SKM-1 (cell line): ENCODE results near the gene TGFBR2.

Experiments used
- DNase-seq: peaks from one replicate; lab custom pipeline; 2025; ENCODE audit not compliant: unreplicated experiment; lab: John Stamatoyannopoulos, UW

Gene TGFBR2

DNA sequence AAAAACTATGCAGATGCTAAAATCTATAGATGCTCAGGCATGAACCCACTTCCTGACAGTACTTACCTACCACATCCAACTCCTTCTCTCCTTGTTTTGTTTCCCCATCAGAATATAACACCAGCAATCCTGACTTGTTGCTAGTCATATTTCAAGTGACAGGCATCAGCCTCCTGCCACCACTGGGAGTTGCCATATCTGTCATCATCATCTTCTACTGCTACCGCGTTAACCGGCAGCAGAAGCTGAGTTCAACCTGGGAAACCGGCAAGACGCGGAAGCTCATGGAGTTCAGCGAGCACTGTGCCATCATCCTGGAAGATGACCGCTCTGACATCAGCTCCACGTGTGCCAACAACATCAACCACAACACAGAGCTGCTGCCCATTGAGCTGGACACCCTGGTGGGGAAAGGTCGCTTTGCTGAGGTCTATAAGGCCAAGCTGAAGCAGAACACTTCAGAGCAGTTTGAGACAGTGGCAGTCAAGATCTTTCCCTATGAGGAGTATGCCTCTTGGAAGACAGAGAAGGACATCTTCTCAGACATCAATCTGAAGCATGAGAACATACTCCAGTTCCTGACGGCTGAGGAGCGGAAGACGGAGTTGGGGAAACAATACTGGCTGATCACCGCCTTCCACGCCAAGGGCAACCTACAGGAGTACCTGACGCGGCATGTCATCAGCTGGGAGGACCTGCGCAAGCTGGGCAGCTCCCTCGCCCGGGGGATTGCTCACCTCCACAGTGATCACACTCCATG lies 65.3 kb downstream of the TGFBR2 start:
- DNase-seq = no peak

DNA sequence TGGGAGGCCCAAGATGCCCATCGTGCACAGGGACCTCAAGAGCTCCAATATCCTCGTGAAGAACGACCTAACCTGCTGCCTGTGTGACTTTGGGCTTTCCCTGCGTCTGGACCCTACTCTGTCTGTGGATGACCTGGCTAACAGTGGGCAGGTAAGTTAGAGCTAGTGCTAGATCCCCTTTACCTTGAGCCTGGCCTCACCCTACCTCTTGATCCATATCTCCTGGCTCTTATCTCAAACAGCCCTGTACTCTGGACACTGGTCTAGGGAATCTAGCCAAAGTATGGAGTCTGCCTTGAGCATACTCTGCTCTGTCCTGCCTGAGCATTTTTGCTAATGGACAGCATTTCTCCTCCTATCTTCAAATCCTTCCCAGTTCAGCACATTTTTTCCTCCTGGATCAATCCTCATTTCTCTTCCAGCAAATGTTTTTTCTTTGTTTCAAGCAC lies 65.9 kb downstream of the TGFBR2 start:
- DNase-seq = no peak

DNA sequence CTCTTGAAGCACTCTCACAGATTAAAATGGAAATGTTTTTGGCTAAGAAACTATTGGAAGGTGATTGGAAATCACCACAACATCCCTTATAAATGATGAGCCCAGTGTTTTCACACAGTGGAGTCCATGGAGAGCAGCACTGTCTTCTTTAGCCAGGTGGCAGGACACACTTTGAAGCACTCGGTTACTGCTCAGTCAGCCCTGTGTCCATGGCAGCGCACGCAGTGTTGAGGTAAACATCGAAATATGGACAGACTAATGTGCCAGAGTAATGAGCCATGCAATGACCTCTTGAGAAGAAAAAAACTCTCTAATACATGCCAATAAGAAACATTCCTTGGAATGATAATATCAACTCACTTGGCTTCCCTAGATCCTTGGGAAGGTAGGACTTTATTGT lies 66.6 kb downstream of the TGFBR2 start:
- no peak for DNase-seq

DNA sequence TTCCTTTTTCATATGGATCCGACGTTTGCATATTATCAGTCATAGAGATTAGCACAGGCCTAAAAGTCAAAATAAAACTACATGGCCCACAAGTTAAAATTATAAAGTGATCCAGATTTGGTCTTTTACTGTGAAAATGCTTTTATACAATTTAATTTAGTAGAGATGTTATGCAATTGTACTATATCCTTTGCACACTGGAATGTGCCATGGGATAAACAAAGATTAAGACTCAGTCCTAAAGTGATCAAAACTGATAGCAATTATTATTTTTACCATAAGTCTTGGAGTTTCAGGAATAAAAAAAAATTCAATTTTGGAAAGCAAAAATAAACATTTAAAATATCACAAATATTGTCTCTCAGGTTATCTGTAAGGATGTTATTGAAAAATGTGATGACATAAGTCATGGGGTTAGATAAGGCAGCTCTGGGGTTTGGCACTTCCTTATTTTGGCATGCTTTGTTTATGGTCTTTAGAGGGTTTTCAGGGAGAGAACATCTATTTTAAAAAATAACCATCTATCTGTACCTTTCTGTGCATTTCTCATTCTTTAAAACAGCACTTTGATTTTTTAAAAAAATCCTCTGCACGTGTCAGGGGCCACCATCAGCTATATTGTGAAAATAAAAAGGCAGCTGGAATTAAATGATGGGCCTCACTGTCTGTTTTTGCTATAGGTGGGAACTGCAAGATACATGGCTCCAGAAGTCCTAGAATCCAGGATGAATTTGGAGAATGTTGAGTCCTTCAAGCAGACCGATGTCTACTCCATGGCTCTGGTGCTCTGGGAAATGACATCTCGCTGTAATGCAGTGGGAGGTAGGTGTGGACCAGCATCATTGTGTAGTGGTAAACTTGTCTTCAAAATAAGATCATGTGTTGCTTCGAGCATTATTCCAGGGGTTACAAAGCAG lies 67.3 kb downstream of the TGFBR2 start:
- no peak for DNase-seq

DNA sequence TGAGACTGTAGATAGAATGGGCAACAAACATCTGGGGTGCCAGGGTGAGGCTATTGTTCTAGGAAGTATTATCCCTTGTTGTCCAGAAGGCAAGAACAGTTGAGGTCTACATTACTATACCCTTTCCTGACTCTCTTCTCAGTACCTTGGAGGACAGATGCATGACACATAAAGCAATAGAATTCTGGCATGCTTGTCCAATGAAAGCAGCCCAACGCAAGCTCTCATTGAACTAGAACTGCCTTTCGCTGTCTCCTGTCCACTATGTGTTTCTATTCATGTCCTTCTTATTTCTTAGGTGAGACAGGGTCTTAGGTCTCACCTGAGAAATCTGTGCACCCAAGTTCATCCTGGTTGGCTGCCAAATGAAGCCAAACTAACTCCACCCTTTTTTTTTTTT lies 68.6 kb downstream of the TGFBR2 start:
- DNase-seq = no peak

DNA sequence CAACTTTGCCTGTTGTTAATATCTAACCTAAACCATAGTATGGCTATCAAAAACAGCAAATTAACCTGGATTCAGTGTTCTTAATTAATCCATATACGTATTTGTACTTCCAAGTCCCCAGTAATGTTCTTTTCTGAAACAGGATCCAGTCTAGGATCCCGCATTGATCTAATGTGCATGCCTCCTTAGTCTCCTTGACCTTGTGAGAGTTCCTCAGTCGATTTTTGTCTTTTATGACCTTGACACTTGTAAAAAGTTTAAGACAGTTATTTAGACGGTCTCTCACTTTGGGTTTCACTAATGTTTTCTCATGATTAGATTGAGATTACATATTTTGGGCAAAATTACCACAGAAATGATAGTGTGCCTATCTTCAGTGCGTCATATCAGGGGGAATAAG lies 69.4 kb downstream of the TGFBR2 start:
- DNase-seq = no peak

DNA sequence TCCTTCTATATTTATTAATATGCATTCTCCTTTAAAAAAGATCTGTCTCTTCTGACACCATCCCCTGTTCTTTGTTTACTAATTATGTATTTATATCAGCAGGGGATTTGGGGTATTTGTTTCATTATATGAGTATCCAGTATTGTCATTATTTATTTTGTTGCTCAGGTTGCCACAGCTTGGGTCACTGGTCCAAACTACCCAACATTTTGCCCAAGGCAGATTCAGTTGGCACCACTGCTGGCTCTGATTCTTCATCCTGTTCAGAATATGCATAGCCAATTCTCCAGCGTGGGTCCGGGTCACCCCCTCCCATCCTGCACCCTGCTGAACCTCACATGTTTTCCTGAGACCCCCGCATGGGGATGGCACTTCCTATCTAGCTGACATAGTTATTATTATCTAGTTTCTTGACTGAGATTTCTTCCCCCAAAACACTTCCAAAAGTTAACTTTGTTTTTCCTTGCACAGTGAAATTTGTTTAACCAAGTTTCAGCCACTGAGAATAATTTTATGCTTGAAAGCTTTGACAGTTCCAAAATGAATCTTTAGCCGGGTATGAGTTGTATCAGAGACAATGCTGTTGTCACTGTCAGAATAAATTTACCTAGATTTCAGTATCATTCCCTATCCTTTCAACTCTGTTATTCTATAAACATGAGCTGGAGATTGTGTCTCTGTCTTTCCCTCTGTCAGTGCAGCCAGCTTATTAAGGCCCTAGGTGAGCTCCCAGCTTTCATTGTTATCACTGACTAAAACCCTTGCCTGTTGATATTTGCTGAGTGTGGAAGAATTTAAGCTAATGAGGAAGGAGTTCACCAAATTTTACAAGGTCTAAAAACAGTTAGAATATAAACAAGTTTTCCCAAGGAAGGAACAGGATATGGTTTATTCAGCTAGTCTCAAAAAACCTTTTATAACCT lies 70.3 kb downstream of the TGFBR2 start:
- no peak for DNase-seq

DNA sequence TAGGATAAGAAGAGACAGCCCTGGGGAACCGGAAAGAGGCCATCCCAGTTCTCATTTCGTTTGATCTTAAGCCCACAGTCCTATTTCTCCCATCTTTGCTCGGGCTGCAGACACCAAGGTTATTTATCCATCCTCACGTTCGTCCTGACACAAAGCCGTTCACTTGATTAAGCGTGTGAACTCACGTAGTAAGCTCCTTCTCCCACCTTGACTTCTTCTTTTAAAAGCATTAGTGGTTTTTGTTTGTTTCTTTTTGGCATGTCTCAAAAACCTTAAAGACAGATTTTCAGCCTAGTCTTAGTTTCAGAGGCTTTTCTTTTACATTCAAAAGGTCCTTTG lies 70.9 kb downstream of the TGFBR2 start:
- DNase-seq = no peak

DNA sequence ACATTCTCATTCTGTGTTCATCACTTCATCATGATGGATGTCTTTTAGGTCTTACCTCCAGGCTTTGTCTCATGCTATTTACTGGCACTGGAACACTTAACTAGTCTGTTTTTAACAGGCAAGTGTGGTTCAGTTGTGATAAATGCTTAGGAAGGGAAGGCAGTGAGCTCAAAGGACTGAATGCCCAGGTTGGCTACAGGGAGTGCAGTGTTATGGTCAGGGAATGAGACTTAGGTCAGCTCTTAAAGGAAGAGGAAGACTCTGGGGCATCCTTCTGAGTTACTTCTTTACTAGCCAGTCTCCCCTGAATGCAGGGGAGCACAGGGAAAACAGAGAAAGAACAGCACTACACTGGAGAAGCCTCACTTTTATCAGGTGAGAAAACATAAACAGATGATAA lies 72.6 kb downstream of the TGFBR2 start:
- DNase-seq = no peak

DNA sequence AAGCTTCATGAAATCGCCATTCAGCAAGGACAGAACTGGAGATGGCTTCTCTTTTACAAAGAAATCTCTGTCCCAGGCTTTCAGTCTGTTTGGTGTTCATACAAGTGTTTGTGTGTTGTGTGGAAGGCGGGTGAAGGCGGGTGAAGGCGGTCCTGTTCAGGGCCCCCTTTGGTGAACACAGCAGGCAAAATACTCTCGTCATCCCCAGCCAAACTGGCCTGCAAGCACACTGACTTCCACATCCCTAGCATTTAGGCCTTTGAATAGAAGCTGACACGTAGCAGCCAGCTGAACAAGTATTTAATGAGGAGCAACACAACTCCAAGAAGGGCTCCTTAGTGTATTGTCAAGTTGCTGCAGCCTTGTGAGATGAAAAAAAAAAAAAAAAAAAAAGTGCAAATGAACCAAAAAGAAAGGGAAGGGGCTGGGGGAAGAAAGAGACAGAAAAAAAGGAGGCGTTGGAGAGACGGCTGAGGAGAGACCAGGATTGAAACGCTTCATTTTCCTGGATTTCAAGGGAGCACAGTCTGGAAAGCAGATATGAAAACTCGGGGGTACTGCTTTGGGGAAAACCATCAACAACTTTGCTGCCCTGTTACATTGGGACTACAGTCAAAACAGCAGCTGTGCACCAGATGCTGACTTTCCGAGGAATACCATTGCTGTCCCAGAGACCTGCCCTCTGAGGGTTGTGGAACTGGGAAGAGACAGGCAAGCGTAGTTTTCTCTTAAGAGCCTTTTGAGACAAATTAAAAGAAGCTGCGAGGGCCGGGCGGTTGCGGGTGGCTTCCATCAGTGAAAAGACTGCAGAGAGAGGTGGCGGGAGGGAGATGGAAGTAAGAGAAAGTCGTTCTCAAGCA lies 74.6 kb downstream of the TGFBR2 start:
- no peak for DNase-seq

DNA sequence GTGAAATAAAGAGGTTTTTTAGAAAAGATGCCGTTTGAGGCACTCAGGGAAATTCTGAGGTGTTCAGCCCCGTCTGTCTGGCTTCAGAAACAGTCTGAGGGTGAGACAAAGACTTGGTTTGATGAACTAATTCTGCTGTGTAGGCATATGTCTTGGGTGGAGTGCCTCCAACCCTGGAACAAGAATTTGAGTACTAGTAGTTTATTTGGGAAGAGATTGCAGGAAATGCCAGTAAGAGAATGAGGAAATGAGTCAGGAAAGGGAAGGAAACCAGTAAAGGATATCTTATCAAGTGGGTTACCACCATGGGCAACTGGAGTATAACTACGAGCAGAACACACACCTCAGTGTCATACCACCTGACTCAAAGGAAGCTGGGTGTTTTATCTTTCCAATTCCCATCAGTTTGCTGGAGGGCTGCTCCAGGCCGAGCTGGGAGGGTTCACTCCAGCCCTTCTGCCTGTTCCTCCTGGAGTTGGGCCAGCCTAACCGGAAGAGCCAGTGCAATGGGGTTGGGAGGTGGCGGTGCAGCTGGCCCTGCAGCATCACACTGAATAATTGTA lies 75.3 kb downstream of the TGFBR2 start:
- no peak for DNase-seq

DNA sequence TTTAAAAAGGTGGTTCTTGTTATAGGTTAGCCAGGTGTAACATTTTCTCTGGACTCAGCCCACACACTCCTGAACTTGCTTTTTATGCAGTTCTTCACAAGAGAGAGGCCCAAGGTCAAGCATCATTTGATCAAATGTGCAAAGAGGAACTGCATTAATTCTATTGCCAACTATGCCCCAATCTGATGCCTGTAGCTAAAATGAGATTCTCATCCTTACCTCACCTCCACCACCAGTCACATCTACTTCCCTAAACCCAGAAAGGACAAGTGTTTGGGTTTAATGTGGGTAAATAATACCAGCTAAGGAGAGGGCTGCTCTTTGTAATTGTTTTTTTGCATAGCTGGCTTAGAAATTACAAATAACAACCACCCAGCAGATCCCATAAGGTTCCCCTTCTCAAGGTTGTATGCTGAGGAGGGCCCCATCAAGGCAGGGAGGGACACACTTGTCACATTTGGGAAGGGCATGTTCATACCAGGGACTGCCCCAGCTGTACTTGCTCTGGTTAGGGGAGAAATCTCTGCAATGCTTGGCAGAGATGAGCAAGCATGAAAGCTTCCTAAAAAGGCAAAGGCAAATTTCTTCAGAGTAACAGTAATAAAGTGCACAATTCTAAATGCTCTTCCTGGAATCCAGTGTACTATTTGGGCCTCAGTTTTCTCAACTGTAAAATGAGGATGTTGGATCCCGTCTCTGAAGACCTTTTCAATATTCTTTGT lies 76.2 kb downstream of the TGFBR2 start:
- DNase-seq = no peak

DNA sequence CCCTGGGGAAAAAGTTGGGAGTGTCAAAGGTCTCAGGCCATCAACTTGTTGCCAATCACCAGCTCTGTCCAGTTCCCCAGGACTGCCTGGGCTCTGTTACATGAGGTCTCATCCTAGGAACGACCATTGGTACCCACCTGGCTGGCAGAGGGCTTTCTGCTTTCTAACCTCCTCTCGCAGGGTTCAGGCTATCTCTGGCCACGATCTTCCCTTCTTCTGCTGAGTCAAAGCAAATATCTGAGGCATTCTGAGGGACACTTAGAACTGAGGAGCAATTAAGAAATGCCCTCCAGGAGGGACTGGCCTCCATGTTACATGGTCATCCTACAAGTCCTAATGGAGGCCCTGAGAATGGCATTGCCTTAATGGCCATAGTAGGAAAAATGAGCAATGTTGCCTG lies 77.4 kb downstream of the TGFBR2 start:
- no peak for DNase-seq

DNA sequence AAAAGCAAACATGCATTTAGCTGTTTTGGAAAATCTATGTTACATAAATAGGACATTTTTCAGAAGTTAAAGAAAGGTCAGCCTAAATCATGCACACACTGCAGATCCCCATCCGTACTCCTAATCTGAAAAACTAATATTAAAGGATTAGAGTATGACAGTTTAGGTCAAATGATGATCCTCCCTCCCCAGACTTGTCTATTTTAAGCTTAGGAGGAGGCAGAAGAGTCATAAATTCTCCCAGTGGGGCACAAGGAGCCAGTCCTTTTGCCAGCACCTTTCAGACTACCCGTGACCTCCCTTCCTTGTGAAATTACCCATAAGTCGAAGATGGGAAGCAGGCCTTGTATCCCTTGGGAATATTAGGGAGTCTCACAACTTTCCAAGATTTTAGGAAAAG lies 78.0 kb downstream of the TGFBR2 start:
- no peak for DNase-seq

DNA sequence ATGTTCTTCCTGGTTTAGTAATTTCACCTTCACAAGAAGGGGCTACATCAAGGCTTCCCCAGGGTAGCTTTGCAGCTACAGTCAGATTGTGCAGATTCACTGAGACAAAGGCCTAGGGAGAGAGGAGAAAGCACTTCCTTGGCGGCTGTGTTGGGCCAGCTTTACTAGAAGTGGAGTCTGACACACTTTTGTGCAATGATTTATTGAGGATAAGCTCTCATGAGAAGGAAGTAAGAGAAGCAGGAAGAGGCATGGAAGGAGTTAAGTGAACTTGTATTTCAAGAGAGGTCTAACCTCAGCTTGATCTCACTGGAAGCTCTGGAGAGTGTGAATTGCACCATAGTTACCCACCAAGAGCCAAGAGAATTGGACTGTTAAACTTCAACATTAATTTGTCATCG lies 78.9 kb downstream of the TGFBR2 start:
- no peak for DNase-seq

DNA sequence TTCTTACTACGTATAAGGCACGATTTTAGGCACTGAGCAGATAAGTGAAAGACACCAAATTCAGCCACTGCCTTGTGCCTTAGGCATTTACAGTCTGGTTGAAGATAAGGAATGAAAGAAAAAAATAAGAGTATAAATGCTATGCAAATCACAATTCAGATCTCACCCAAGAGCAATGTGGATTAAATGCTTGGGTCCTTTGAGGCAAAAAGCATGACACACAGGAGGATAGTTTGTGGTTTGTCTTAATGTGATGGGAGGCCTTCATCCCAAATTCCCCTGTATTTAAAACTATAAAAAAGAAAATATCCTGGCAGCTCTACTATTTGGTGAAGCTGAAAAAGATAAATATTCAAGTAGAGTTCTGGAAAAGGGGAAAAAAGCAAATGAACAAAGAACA lies 79.8 kb downstream of the TGFBR2 start:
- DNase-seq = no peak

DNA sequence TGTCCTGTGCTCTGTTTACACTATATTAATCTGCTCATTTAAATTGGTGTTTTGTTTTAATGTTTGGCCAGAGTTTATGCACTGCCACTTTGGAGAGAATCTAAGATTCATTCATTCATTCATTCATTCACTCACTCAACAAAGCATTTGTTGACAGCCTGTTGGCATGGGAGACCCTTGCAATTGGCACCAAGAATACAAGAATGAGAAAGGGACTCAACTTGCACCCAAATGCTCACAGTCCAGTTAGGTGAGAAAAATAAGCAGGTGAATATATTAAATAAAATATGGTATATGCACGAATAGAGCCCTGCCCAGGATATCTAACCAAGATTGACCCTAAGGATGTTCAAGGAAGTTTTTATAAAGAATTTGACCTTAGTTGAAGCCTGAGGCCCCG lies 80.4 kb downstream of the TGFBR2 start:
- no peak for DNase-seq

DNA sequence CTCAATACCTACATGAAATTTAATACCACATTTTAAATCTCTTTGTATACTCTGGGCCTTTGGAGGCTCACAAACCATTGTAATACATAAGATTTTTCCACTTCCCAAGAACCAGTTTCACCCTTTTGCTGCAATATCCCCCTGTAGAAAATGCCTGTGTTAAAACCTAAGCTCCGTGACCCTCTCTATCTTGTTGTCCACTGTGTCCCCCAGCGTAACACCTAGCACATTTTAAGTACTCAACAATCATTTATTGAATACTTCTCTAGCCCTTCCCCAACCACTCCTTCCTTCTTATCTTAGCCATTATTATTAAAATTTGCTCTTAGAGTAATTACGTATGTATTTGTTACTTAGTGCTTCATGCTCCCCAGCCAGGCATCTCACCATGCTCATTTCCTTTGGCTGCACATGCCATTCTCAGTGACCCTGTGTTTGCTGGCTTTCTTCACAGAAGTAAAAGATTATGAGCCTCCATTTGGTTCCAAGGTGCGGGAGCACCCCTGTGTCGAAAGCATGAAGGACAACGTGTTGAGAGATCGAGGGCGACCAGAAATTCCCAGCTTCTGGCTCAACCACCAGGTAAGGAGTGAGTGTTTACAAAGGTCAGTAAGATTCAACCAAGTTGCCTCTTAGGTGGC lies 81.6 kb downstream of the TGFBR2 start:
- DNase-seq = no peak
